ENCODE results near the gene NHEJ1. TPM values are rescaled to one million over a fixed set of nuclear protein-coding genes. Genes with fewer than 3 reads are reported as not detected.

NHEJ1 gene
- total RNA-seq, 2 donors from 2014 or later: 8.3 to 8.4 TPM

GRCh38 chr2:219133976-219134375 is 26.6 kb downstream of the NHEJ1 start:
- H3K4me1 ChIP-seq: no peaks in the 10 kb centered on the region
- no peak for DNase-seq (ENCODE audit: low spot score)
- H3K36me3 ChIP-seq: no peaks in the 10 kb centered on the region
- no peak overlapping the region for H3K27ac ChIP-seq
- no peaks in the 10 kb centered on the region for H3K9me3 ChIP-seq
- no peak overlapping the region for H3K4me3 ChIP-seq
- no peaks in the 10 kb centered on the region for H3K27me3 ChIP-seq
- TF ChIP-seq CTCF (IDR thresholded peaks at IDR 0.05): no peak

DNA sequence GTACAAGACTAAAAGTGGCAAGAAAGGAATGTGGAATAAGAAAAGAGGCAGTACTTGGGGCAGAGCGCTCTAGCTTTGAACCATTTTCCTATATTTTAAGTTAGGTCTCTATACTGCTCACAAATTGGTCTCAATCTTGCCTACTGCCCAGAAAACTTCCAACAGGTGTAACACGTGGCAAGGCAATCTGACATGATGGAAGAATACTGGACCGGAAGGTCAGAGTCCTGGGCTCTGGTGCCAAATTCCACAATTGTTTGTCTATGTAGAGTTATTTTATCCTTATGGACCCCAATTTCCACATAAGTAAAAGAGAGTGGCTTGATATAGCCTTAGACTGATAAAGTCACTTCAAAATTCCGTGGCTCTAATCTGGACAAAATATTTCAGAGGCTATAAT is 28.9 kb downstream of the NHEJ1 start:
- Histone ChIP-seq H3K27ac (no peak overlapping the region), H3K4me1 (peaks cover 0 to 21% of the 10 kb centered on the region in 2 donors), H3K4me3 (no peak overlapping the region), H3K9me3 (no peaks in the 10 kb centered on the region), H3K27me3 (no peaks in the 10 kb centered on the region), H3K36me3 (no peaks in the 10 kb centered on the region)
- TF ChIP-seq CTCF (IDR thresholded peaks at IDR 0.05): no peak
- no peak for DNase-seq (ENCODE audit: low spot score)

GRCh38 chr2:219131327-219131726 is 29.3 kb downstream of the NHEJ1 start:
- TF ChIP-seq CTCF (IDR thresholded peaks at IDR 0.05): no peak
- no peaks in the 10 kb centered on the region for H3K9me3 ChIP-seq
- no peak overlapping the region for H3K27ac ChIP-seq
- H3K36me3 ChIP-seq: no peaks in the 10 kb centered on the region
- no peak overlapping the region for H3K4me3 ChIP-seq
- peaks cover 0 to 25% of the 10 kb centered on the region in 2 donors for H3K4me1 ChIP-seq
- no peaks in the 10 kb centered on the region for H3K27me3 ChIP-seq
- DNase-seq (ENCODE audit: low spot score): no peak

- TF ChIP-seq CTCF (IDR thresholded peaks at IDR 0.05): no peak
- H3K4me3 ChIP-seq: no peak overlapping the region
- DNase-seq (ENCODE audit: low spot score): no peak
- peaks cover 0 to 33% of the 10 kb centered on the region in 2 donors for H3K4me1 ChIP-seq
- no peak overlapping the region for H3K27ac ChIP-seq
- no peaks in the 10 kb centered on the region for H3K36me3 ChIP-seq
- H3K9me3 ChIP-seq: no peaks in the 10 kb centered on the region
- H3K27me3 ChIP-seq: no peaks in the 10 kb centered on the region
Measured at GRCh38 chr2:219129589-219129988, 31.0 kb downstream of the NHEJ1 start.

- no peaks in the 10 kb centered on the region for H3K27me3 ChIP-seq
- no peak for DNase-seq (ENCODE audit: low spot score)
- H3K4me3 ChIP-seq: no peak overlapping the region
- no peak overlapping the region for H3K27ac ChIP-seq
- H3K4me1 ChIP-seq: peaks cover 0 to 36% of the 10 kb centered on the region in 2 donors
- no peaks in the 10 kb centered on the region for H3K36me3 ChIP-seq
- no peaks in the 10 kb centered on the region for H3K9me3 ChIP-seq
- TF ChIP-seq CTCF (IDR thresholded peaks at IDR 0.05): no peak
Measured at GRCh38 chr2:219128396-219128795, 32.2 kb downstream of the NHEJ1 start.

GRCh38 chr2:219127037-219127635 is 33.5 kb downstream of the NHEJ1 start:
- Histone ChIP-seq H3K9me3 (no peaks in the 10 kb centered on the region), H3K27ac (no peak overlapping the region), H3K4me3 (no peak overlapping the region), H3K36me3 (no peaks in the 10 kb centered on the region), H3K4me1 (peaks cover 0 to 36% of the 10 kb centered on the region in 2 donors), H3K27me3 (no peaks in the 10 kb centered on the region)
- no peak for DNase-seq (ENCODE audit: low spot score)
- TF ChIP-seq CTCF (IDR thresholded peaks at IDR 0.05): no peak
